ENCODE measurements around the gene LIM2.

LIM2 gene

DNA sequence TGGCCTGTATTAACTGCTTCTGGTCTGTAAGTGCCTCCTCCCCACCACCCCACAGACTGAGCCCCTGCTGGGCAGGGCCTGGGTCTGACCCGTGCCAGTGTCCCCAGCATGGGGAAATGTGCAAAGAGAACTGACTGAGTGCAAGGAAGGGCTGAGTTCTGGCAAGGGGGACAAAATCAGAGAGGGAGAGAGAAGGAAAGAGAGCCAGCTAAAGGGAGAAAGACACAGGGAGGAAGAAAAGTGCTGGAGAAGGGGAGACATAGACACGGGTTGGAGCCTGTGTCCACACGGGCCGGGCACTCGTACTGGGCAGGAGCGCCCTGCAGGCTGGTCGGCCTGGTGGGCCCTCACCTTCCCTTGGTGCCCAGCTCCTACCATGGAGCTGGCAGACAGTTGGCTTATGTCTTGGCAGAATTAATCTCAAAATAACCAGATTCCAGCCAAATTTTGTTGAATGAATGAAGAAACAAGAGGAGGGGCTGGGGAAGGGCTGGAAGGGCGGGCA, 16.5 kb downstream of the LIM2 start:
- no peak overlapping the region for H3K4me3 ChIP-seq (ENCODE audit: low read length)

DNA sequence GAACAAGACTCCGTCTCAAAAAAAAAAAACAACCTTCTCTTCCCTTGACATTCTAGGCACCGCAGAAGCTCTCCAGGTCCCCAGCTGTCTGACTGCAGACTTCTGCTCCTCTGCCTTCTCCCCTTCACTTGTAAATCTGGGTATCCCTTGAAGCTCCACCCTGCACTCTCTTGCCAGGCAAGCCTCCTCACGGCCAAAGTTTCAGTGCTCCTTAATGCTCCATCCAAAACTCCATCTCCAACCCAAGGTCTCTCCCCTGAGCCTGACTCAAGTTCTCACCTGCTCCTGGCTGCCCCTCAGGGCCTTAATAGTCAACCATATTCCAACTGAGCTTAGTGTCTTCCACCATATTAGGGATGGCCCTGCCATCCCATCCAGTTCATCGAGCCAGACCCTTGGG, 17.5 kb downstream of the LIM2 start:
- no peak overlapping the region for H3K4me3 ChIP-seq (ENCODE audit: low read length)
- TF ChIP-seq, protein P1, sequence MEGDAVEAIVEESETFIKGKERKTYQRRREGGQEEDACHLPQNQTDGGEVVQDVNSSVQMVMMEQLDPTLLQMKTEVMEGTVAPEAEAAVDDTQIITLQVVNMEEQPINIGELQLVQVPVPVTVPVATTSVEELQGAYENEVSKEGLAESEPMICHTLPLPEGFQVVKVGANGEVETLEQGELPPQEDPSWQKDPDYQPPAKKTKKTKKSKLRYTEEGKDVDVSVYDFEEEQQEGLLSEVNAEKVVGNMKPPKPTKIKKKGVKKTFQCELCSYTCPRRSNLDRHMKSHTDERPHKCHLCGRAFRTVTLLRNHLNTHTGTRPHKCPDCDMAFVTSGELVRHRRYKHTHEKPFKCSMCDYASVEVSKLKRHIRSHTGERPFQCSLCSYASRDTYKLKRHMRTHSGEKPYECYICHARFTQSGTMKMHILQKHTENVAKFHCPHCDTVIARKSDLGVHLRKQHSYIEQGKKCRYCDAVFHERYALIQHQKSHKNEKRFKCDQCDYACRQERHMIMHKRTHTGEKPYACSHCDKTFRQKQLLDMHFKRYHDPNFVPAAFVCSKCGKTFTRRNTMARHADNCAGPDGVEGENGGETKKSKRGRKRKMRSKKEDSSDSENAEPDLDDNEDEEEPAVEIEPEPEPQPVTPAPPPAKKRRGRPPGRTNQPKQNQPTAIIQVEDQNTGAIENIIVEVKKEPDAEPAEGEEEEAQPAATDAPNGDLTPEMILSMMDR (IDR thresholded peaks at IDR 0.05; ENCODE audit: insufficient read depth, low read depth, low read length, missing control alignments) = no peak
- no peak for DNase-seq (ENCODE audit: low read depth)

More for the DNA sequence above, 16.5 kb downstream of the LIM2 start:
- DNase-seq (ENCODE audit: low read depth) = no peak
- TF ChIP-seq, protein P1 (IDR thresholded peaks at IDR 0.05; ENCODE audit: insufficient read depth, low read depth, low read length, missing control alignments) = no peak

DNA sequence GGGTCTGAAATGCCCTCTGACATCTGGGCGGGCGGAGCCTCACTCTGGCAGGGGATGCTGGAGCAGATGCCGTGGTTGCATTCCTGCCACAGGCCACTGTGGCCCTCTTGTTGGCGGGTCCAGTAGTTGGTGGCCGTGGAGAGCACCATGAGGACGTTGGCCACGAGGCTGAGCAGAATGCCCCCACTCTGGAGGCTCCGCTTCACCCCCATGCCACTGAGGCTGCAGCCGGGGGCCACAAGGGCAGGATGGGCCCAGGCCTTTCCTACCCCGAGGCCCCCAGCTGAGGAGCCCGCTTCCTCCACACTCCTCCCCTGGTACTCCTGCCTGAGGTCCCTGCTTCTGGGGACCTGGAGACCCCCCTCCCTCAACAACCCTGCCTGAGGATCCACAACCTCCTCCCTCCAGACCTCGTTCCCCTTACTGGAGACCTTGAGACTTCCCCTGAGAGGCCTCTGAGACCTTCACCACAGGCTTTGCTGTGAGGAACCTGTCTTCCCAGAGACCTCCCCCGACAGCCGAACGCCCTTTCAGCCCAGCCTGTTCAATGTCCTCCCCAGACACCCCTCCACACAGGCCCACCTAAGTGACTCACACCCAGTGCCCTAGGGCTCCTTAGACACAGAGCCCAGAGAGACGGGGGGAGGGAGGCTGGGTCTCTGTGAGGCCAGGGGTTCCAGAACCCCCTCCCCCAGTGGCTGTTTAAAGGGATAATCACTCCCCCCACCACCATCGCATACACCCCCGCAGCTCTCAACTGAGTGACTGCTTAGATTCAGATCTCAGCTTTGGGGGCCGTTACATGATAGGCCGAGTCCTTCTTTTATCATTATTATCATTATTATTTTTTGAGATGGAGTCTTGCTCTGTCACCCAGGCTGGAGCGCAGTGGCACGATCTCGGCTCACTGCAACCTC, 19.1 kb downstream of the LIM2 start, which contains the start of gene CLDND2:
CLDND2 (minus strand) TSS at position 638 of the 917 bp plus-strand sequence; CDS start at position 212, 426 bp downstream.
- peak within 1 kb of the TSS; percentile 78 for H3K4me3 ChIP-seq (ENCODE audit: low read length)

DNA sequence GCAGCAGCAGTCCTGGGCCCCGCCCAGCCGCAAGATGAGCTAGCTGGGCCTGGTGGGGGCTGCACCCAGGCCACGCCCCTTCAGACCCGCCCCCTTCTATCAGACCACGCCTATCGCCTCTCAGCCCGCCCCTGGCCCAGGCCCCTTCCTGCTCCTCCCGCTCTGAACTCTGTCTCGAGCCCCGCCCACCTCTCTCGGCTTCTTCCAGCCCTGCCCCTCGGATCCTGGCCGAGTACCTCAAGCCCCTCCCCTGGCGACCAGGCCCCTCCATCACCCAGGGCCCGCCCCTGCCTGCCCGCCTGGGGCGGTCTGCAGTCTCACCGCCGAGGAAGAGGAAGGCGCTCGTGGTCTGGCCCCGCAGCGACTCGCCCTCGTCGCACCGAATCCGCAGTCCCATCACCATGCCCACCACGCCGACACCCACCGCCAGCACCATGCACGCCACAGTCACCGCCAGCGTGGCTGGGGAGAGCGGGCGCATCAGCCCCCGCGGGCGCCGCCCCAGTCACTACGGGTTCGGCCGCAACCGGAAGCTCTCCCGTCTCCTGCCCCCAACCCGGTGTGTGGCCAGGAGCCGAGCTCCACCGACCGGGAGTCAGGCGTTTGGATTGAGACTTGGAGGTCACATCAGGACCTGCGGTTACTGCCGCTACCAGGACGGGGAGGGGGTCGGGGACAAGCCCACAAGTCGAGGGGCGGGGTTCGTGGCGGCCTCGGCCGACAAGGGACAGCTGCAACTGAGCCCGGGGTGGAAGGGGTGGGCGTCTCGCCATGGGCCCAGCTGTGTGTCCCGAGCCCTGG, 20.0 kb downstream of the LIM2 start:
- peak; percentile 98 for DNase-seq (ENCODE audit: low read depth)
- TF ChIP-seq, protein P1 (IDR thresholded peaks at IDR 0.05; ENCODE audit: insufficient read depth, low read depth, low read length, missing control alignments) = no peak
- H3K4me3 ChIP-seq (ENCODE audit: low read length) = peak overlapping the region; percentile 78

More for the DNA sequence above, 19.1 kb downstream of the LIM2 start, which contains the start of gene CLDND2:
- TF ChIP-seq, protein P1 (IDR thresholded peaks at IDR 0.05; ENCODE audit: insufficient read depth, low read depth, low read length, missing control alignments) = no peak
- DNase-seq (ENCODE audit: low read depth) = no peak

DNA sequence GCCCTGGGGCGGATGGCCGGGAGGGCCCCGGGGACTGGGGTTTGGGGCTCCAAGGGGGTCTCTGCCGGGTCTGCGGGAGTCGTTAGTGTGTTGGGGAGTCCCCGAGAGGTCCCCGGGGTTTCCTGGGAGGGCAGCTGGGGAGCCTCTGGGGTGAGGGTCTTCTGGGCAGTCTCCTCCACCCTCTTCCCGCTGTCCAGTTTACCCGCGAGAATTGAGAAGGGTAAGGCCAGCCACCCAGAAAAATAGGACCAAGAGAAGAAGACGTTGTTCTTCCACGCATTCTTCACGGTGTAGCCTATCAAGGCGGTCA, 20.6 kb downstream of the LIM2 start:
- TF ChIP-seq, protein P1 (IDR thresholded peaks at IDR 0.05; ENCODE audit: insufficient read depth, low read depth, low read length, missing control alignments) = no peak
- peak overlapping the region; percentile 78 for H3K4me3 ChIP-seq (ENCODE audit: low read length)
- no peak for DNase-seq (ENCODE audit: low read depth)

DNA sequence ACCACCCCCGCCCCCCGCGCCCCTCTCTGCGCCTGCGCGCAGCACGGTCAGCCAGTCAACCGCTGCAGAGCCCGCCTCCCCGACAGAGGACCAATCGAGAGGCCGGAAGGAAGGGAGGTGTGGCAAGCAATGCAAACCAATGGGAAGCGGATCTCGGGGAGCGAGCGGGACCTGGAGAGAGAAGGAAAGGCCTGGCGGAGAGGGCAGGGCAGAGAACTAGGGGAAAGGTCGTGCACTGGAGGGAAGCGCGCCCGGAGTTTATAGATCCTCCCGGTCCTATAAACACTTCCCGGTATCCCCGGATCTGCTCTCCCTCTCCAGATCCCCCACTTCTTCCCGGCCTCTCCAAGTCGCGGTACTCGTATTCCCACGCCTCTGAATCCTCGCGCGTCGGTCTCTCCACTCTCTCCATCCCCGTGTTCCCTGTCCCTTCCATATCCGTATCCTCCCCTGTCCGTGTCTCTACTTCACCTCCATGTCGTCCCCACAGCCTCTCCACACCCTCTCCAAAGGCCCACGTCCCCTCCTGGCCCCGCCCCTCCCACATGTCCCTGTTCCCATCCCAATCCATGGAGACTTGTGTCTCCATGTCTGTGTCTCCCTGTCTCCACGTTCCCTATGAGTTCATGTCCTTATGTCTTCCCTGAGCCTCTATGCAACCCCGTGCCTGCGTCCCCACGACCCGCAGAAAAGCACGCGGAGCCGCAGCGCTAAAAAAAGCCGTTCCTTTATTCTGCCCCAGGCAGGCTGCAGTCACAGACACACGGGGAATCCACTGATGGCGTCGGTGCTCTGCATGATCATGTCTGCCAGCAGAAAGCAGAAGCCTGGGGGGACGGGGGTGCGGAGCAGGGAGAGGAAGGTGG, 21.2 kb downstream of the LIM2 start:
- peak; percentile 98 for DNase-seq (ENCODE audit: low read depth)
- TF ChIP-seq, protein P1 (IDR thresholded peaks at IDR 0.05; ENCODE audit: insufficient read depth, low read depth, low read length, missing control alignments) = no peak
- H3K4me3 ChIP-seq (ENCODE audit: low read length) = peak overlapping the region; percentile 78
